KOPT-K1 (cell line): ENCODE results near the gene MAIP1.

Source experiments
- H3K27ac ChIP-seq: fragments of 200-600 bp; sonication (generic); 2 replicates; pipeline ENCODE4 v1.5.1; 2016; ENCODE audit warnings: antibody characterized with exemption, mild to moderate bottlenecking, low read depth, low read length; ENCODE audit not compliant: poor library complexity, severe bottlenecking
- H3K36me3 ChIP-seq: fragments of 200-600 bp; sonication (generic); 2 replicates; pipeline ENCODE4 v1.5.1; 2017; ENCODE audit warnings: antibody characterized with exemption, mild to moderate bottlenecking, low read length, moderate library complexity; ENCODE audit not compliant: insufficient read depth
- H3K9me3 ChIP-seq: fragments of 200-600 bp; sonication (generic); 2 replicates; pipeline ENCODE4 v1.5.1; 2017; ENCODE audit warnings: antibody characterized with exemption, low read length, mild to moderate bottlenecking; ENCODE audit not compliant: insufficient read depth, poor library complexity, severe bottlenecking

The MAIP1 gene

GRCh38 chr2:199955339-199956061, at the start of gene MAIP1, which contains the start of gene TYW5:
TSS of gene MAIP1 (plus strand) at chr2:199955582. CDS start at chr2:199955799, 217 bp downstream.
TSS of gene TYW5 (minus strand) at chr2:199955491. CDS start at chr2:199955470, 21 bp downstream.
- H3K27ac ChIP-seq: peak within 1 kb of the TSS; percentile 82
- peaks cover 38% of the 10 kb centered on the region for H3K36me3 ChIP-seq
- no peaks in the 10 kb centered on the region for H3K9me3 ChIP-seq

- Histone ChIP-seq H3K36me3 (no peaks in the 10 kb centered on the region), H3K27ac (no peak overlapping the region), H3K9me3 (no peaks in the 10 kb centered on the region)
These were observed 48.2 kb upstream of the MAIP1 start for GRCh38 chr2:199907008-199907714.

GRCh38 chr2:199910338-199911051, 44.9 kb upstream of the MAIP1 start:
- Histone ChIP-seq H3K9me3 (peaks cover 4% of the 10 kb centered on the region), H3K27ac (peak overlapping the region; percentile 90), H3K36me3 (peaks cover 20% of the 10 kb centered on the region)

GRCh38 chr2:199911052-199911876, 44.1 kb upstream of the MAIP1 start, which contains the start of gene C2orf69:
TSS of gene C2orf69 (plus strand) at chr2:199911293. CDS start at chr2:199911439, 146 bp downstream.
- Histone ChIP-seq H3K27ac (peak within 1 kb of the TSS; percentile 90), H3K9me3 (peaks cover 12% of the 10 kb centered on the region), H3K36me3 (peaks cover 28% of the 10 kb centered on the region)

GRCh38 chr2:199911877-199912161, 43.6 kb upstream of the MAIP1 start:
- Histone ChIP-seq H3K9me3 (peaks cover 17% of the 10 kb centered on the region), H3K27ac (peak overlapping the region; percentile 90), H3K36me3 (peaks cover 34% of the 10 kb centered on the region)

- Histone ChIP-seq H3K36me3 (peaks cover 42% of the 10 kb centered on the region), H3K27ac (peak overlapping the region; percentile 90), H3K9me3 (peaks cover 25% of the 10 kb centered on the region)
These were observed 42.7 kb upstream of the MAIP1 start for GRCh38 chr2:199912553-199913114.

- H3K27ac ChIP-seq: no peak overlapping the region
- H3K9me3 ChIP-seq: peaks cover 30% of the 10 kb centered on the region
- H3K36me3 ChIP-seq: peaks cover 59% of the 10 kb centered on the region
These were observed 40.9 kb upstream of the MAIP1 start for GRCh38 chr2:199914372-199914958.

- H3K27ac ChIP-seq: no peak overlapping the region
- peaks cover 30% of the 10 kb centered on the region for H3K9me3 ChIP-seq
- H3K36me3 ChIP-seq: peaks cover 76% of the 10 kb centered on the region
These were observed 38.4 kb upstream of the MAIP1 start for GRCh38 chr2:199916980-199917379.

- Histone ChIP-seq H3K27ac (no peak overlapping the region), H3K36me3 (peaks cover 74% of the 10 kb centered on the region), H3K9me3 (peaks cover 2% of the 10 kb centered on the region)
These were observed 32.5 kb upstream of the MAIP1 start for GRCh38 chr2:199922856-199923255.

GRCh38 chr2:199923924-199924323, 31.5 kb upstream of the MAIP1 start:
- Histone ChIP-seq H3K27ac (no peak overlapping the region), H3K36me3 (peaks cover 74% of the 10 kb centered on the region), H3K9me3 (no peaks in the 10 kb centered on the region)

GRCh38 chr2:199926806-199927205, 28.6 kb upstream of the MAIP1 start:
- Histone ChIP-seq H3K36me3 (peaks cover 81% of the 10 kb centered on the region), H3K9me3 (no peaks in the 10 kb centered on the region), H3K27ac (no peak overlapping the region)

- peaks cover 83% of the 10 kb centered on the region for H3K36me3 ChIP-seq
- H3K9me3 ChIP-seq: no peaks in the 10 kb centered on the region
- H3K27ac ChIP-seq: no peak overlapping the region
These were observed 27.2 kb upstream of the MAIP1 start for GRCh38 chr2:199928226-199928625.

GRCh38 chr2:199928626-199929025, 26.8 kb upstream of the MAIP1 start:
- peaks cover 87% of the 10 kb centered on the region for H3K36me3 ChIP-seq
- no peaks in the 10 kb centered on the region for H3K9me3 ChIP-seq
- no peak overlapping the region for H3K27ac ChIP-seq

GRCh38 chr2:199929262-199929661, 26.1 kb upstream of the MAIP1 start:
- Histone ChIP-seq H3K36me3 (peaks cover 93% of the 10 kb centered on the region), H3K9me3 (no peaks in the 10 kb centered on the region), H3K27ac (no peak overlapping the region)
